Spleen (tissue), 11 donors: ENCODE data around the gene GTF2B. TPM values are rescaled to one million over a fixed set of nuclear protein-coding genes. Genes with fewer than 3 reads are reported as not detected.

Experiments
- DNase-seq: peaks from one replicate; pipeline ENCODE4 v3.0.0-alpha.2; 2020
- H3K27ac ChIP-seq, 8 donors: fragments of 200-600 bp; sonication (generic) in 7 of 8; 1 replicate in 4 of 8; 2 replicates in 4 of 8; pipeline versions ENCODE4 v1.5.0 to v1.8.0; 2016 to 2021; ENCODE audit warnings: inconsistent platforms in 4 of 8, mild to moderate bottlenecking in 4 of 8, moderate library complexity in 1 of 8
- H3K27me3 ChIP-seq, 7 donors: fragments of 200-600 bp; sonication (generic) in 6 of 7; replicated peaks in 1 of 7; 1 replicate in 4 of 7; 2 replicates in 3 of 7; pipeline versions ENCODE4 v1.5.0 to v1.8.0; 2016 to 2021; ENCODE audit warnings: inconsistent platforms in 3 of 7, mild to moderate bottlenecking in 1 of 7
- H3K36me3 ChIP-seq, 6 donors: fragments of 200-600 bp; sonication (generic) in 5 of 6; 1 replicate in 4 of 6; 2 replicates in 2 of 6; pipeline versions ENCODE4 v1.5.0 to v1.8.0; 2016 to 2021; ENCODE audit warnings: inconsistent platforms in 2 of 6
- H3K4me1 ChIP-seq, 6 donors: fragments of 200-600 bp; sonication (generic) in 5 of 6; 1 replicate in 3 of 6; 2 replicates in 3 of 6; pipeline versions ENCODE4 v1.5.0 to v1.8.0; 2016 to 2021; ENCODE audit warnings: inconsistent platforms in 3 of 6
- H3K4me3 ChIP-seq, 8 donors: fragments of 200-600 bp; sonication (generic) in 7 of 8; 1 replicate in 4 of 8; 2 replicates in 4 of 8; pipeline versions ENCODE4 v1.5.0 to v1.8.0; 2016 to 2021; ENCODE audit warnings: inconsistent platforms in 4 of 8, mild to moderate bottlenecking in 4 of 8, moderate library complexity in 2 of 8
- H3K9me3 ChIP-seq, 8 donors: fragments of 200-600 bp; sonication (generic) in 7 of 8; 1 replicate in 4 of 8; 2 replicates in 4 of 8; pipeline versions ENCODE4 v1.5.0 to v1.8.0; 2016 to 2021; ENCODE audit warnings: inconsistent platforms in 4 of 8
- POLR2A ChIP-seq, 3 donors: fragments of 450-650 bp; IDR thresholded peaks; one replicate each; pipeline ENCODE4 v1.5.1; 2017; ENCODE audit warnings: antibody characterized with exemption in 3 of 3, mild to moderate bottlenecking in 1 of 3
- POLR2AphosphoS5 ChIP-seq, 3 donors: sonication (generic); formaldehyde crosslinking; IDR thresholded peaks; one replicate each; pipeline ENCODE4 v1.5.1; 2017; ENCODE audit warnings: antibody characterized with exemption in 3 of 3
- WGBS, 5 donors: extraction: QIAGEN DNeasy Blood & Tissue Kit in 3 of 5; methylation state at CpG; one replicate each; pipeline versions ENCODE4 v1.1.5 to v1.1.7; 2013 to 2018; 5-methylcytosine and 5-hydroxymethylcytosine counted together
- intact Hi-C: fragments of 100-400 bp; cut with DNase I; formaldehyde crosslinking; loops from one replicate; pipeline ENCODE4 v1.15.0; 2023; ENCODE audit warnings: low total_unique reads
- polyA plus RNA-seq, 3 donors: library from polyadenylated mRNA; stranded (reverse); fragments of 200-250 nt; gene quantifications; one replicate each; pipeline ENCODE4 v1.2.1, GENCODE V29; 2013
- total RNA-seq, 7 donors: library from RNA; depleted of rRNA in 3 of 7; stranded (reverse); fragments of >200 nt in 3 of 7; fragmentation: NEBNext Ultra II Directional in 4 of 7; extraction: Animal tissue kit (Norgen Biotek cat#: 25700) in 4 of 7; gene quantifications; one replicate each; pipeline versions ENCODE4 v1.1.0 to v1.2.1, GENCODE V29; 2016 to 2021
- TF ChIP-seq, protein P1 (sequence below), 11 experiments: fragments of 200-600 bp in 7 of 11; fragments of 450-650 bp in 4 of 11; sonication (generic) in 4 of 11; IDR thresholded peaks in 8 of 11; conservative IDR thresholded peaks in 3 of 11; 1 replicate in 7 of 11; 2 replicates in 4 of 11; pipeline versions ENCODE4 v1.4.0 to v1.8.0; 2016 to 2021; ENCODE audit warnings: antibody characterized with exemption in 11 of 11, inconsistent platforms in 4 of 11, mild to moderate bottlenecking in 1 of 11
- donor health status: healthy with polysubstance abuse.
- donor health status: DM: no; HTN: no; CAD: no; lungs with moderate emphysema.
- donor health status: DM: no; HTN: no; CAD: no.
- donor health status: Bipolar disorder and iron deficiency.
- donor health status: healthy.
- donor health status: DM: no; HTN: no; CAD: no.
- donor health status: DM: yes; HTN: yes; CAD: no.

GTF2B gene
- total and polyA plus RNA-seq, 10 donors = 24.0 to 40.5 (median 31.7) TPM

DNA sequence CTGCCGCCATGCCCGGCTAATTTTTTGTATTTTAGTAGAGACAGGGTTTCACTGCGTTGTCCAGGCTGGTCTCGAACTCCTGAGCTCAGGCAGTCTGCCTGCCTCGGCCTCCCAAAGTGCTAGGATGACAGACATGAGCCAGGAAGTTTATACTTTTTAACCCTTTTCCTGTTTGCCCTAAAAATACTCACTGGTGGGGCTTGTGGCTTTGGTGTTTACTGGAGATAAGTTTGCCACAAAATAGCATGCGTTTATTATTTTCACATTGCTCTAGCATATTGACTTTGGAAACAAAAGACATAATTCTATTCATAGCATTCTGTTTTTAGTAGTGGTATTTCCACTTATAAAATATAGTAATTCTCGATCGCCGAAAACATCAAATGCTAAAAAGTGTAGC, 19.8 kb upstream of the GTF2B start:
- no peak overlapping the region for H3K4me3 ChIP-seq
- TF ChIP-seq POLR2AphosphoS5 (IDR thresholded peaks at IDR 0.05) (no peak), POLR2A (IDR thresholded peaks at IDR 0.05) (no peak)
- TF ChIP-seq, protein P1, sequence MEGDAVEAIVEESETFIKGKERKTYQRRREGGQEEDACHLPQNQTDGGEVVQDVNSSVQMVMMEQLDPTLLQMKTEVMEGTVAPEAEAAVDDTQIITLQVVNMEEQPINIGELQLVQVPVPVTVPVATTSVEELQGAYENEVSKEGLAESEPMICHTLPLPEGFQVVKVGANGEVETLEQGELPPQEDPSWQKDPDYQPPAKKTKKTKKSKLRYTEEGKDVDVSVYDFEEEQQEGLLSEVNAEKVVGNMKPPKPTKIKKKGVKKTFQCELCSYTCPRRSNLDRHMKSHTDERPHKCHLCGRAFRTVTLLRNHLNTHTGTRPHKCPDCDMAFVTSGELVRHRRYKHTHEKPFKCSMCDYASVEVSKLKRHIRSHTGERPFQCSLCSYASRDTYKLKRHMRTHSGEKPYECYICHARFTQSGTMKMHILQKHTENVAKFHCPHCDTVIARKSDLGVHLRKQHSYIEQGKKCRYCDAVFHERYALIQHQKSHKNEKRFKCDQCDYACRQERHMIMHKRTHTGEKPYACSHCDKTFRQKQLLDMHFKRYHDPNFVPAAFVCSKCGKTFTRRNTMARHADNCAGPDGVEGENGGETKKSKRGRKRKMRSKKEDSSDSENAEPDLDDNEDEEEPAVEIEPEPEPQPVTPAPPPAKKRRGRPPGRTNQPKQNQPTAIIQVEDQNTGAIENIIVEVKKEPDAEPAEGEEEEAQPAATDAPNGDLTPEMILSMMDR (IDR thresholded peaks at IDR 0.05 in 8 of 11, conservative IDR thresholded peaks at IDR 0.05 in 3 of 11) = no peak

DNA sequence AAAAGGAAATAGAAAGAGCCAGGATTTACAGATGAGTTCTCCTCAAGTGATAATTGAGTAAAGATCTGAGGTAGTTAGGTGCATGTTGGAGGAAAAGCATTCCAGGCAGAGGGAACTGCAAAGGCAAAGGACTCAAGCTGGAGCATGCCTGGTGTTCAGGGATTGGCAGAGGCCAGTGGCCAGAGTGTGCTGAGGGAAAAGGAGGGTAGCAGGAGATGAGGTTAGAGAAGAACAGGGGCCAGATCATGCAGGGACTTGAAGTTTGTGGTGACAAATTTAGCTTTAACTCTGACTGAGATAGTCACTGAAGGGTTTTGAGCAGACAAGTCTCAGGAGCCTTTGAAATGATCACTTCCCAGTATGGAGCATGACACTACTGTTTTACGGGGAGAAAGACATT, 19.0 kb upstream of the GTF2B start:
- no peaks in the 10 kb centered on the region for H3K27me3 ChIP-seq
- no peak overlapping the region for H3K27ac ChIP-seq
- DNase-seq = no peak
- TF ChIP-seq POLR2A (IDR thresholded peaks at IDR 0.05) = no peak
- no peak for TF ChIP-seq POLR2AphosphoS5 (IDR thresholded peaks at IDR 0.05)
- TF ChIP-seq, protein P1 (IDR thresholded peaks at IDR 0.05 in 8 of 11, conservative IDR thresholded peaks at IDR 0.05 in 3 of 11) = no peak
- WGBS, 5 donors = 80 to 100% (median 86%) methylated on average over 1 of the region's 1 CpG
- no peak overlapping the region for H3K4me3 ChIP-seq
- H3K4me1 ChIP-seq = no peaks in the 10 kb centered on the region
- H3K36me3 ChIP-seq = no peaks in the 10 kb centered on the region
- H3K9me3 ChIP-seq = peaks cover 0 to 20% (median 10%) of the 10 kb centered on the region in 8 donors
- intact Hi-C loops = no loop called here

More for the DNA sequence above, 19.8 kb upstream of the GTF2B start:
- Histone ChIP-seq H3K9me3 (peaks cover 0 to 27% (median 17%) of the 10 kb centered on the region in 8 donors), H3K27me3 (no peaks in the 10 kb centered on the region), H3K4me1 (no peaks in the 10 kb centered on the region), H3K36me3 (no peaks in the 10 kb centered on the region), H3K27ac (no peak overlapping the region)
- DNase-seq = no peak
- WGBS, 5 donors = 54 to 67% (median 59%) methylated on average over 9 of the region's 9 CpGs
- intact Hi-C loops = no loop called here

DNA sequence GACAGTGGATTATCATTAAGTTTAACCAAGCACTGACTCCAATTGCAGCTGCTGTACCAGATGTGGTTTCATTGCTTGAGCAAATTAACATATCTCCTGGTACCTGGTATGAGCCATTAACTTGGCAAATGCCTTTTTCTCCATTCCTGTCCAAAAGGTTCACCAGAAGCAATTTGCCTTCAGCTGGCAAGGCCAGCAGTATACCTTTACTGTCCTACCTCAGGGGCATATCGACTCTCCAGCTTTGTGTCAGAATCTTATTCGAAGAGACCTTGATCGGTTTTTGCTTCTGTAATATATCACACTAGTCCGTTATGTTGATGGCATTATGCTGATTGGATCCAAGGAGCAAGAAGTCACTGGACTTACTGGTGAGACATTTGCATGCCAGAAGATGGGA, 9.5 kb upstream of the GTF2B start:
- Histone ChIP-seq H3K27ac (no peak overlapping the region), H3K4me3 (no peak overlapping the region), H3K36me3 (no peaks in the 10 kb centered on the region), H3K4me1 (no peaks in the 10 kb centered on the region), H3K9me3 (no peaks in the 10 kb centered on the region), H3K27me3 (no peaks in the 10 kb centered on the region)
- no peak for TF ChIP-seq POLR2AphosphoS5 (IDR thresholded peaks at IDR 0.05)
- TF ChIP-seq POLR2A (IDR thresholded peaks at IDR 0.05) = no peak
- TF ChIP-seq, protein P1 (IDR thresholded peaks at IDR 0.05 in 8 of 11, conservative IDR thresholded peaks at IDR 0.05 in 3 of 11) = no peak
- intact Hi-C loops = no loop called here
- 93 to 97% (median 94%) methylated on average over 4 of the region's 4 CpGs for WGBS, 5 donors
- DNase-seq = no peak

DNA sequence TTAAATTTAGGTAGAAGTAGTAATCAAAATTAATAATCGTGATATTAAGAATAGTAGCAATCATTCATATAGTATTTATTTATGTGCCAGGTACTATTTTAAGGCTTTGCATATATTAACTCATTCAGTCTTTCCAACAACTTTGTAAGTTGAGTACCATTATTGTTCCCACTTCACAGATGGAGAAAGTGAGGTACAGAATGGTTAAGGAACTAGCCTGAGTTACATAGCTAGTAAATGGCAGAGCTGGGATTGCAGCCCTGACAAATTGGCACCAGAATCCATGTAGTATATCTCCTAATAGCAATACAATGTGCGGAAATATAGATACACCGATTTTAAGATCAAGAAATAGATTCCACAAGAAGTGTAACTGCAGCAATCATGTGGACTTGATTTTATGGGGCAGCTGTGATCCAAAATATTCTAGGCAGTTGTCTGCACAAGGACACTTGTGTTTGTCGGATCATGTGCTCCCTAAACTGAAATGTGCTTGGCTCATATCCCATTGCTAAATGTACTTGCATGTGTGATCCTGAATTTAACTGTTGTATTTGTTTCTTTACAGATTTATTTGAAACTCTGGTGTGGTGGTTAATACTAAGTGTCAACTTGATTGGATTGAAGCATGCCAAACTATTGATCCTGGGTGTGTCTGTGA, 5.8 kb upstream of the GTF2B start:
- intact Hi-C loops = no loop called here
- Histone ChIP-seq H3K36me3 (no peaks in the 10 kb centered on the region), H3K4me3 (no peak overlapping the region), H3K27me3 (no peaks in the 10 kb centered on the region), H3K9me3 (no peaks in the 10 kb centered on the region), H3K4me1 (peaks cover 0 to 5% (median 1%) of the 10 kb centered on the region in 6 donors), H3K27ac (no peak overlapping the region)
- 82 to 93% (median 90%) methylated on average over 4 of the region's 4 CpGs for WGBS, 5 donors
- TF ChIP-seq POLR2AphosphoS5 (IDR thresholded peaks at IDR 0.05) (no peak), POLR2A (IDR thresholded peaks at IDR 0.05) (no peak)
- TF ChIP-seq, protein P1 (IDR thresholded peaks at IDR 0.05 in 8 of 11, conservative IDR thresholded peaks at IDR 0.05 in 3 of 11) = no peak
- DNase-seq = no peak
